Omental fat pad (tissue), 4 donors: Measurements from ENCODE around the gene COPG1. TPM values are rescaled to one million over a fixed set of nuclear protein-coding genes. Genes with fewer than 3 reads are reported as not detected.

Source experiments
- ATAC-seq: fragments of 150-250 bp; one replicate; pipeline ENCODE4 v1.9.1; 2016; ENCODE audit warnings: mild to moderate bottlenecking, moderate library complexity; ENCODE audit not compliant: low FRiP score
- DNase-seq: peaks from one replicate; pipeline ENCODE4 v3.0.0-alpha.2; 2019; ENCODE audit warnings: low spot score
- CTCF ChIP-seq, 3 donors: fragments of 450-650 bp; IDR thresholded peaks; one replicate each; pipeline ENCODE4 v1.5.1; 2016 to 2017; ENCODE audit warnings: antibody characterized with exemption in 3 of 3, mild to moderate bottlenecking in 3 of 3, moderate library complexity in 2 of 3
- total RNA-seq, 4 donors: library from RNA; depleted of rRNA; stranded (reverse); fragments of >200 nt; gene quantifications; one replicate each; pipeline ENCODE4 v1.1.0, GENCODE V29; 2016

Gene COPG1
- total RNA-seq, 4 donors from 2014 or later, result 107 to 148 (median 127) TPM

- ATAC-seq, result no peak
- no peak for DNase-seq
- TF ChIP-seq CTCF (IDR thresholded peaks at IDR 0.05), result no peak
These were observed 17.9 kb upstream of the COPG1 start for GRCh38 chr3:129231331-129232119.

GRCh38 chr3:129233538-129233937 lies 15.9 kb upstream of the COPG1 start:
- no peak for TF ChIP-seq CTCF (IDR thresholded peaks at IDR 0.05)
- no peak for DNase-seq
- ATAC-seq, result no peak

GRCh38 chr3:129234441-129234840 lies 15.0 kb upstream of the COPG1 start:
- no peak for TF ChIP-seq CTCF (IDR thresholded peaks at IDR 0.05)
- DNase-seq (no peak), ATAC-seq (no peak)

GRCh38 chr3:129235344-129235917 lies 14.0 kb upstream of the COPG1 start:
- DNase-seq (no peak), ATAC-seq (no peak)
- no peak for TF ChIP-seq CTCF (IDR thresholded peaks at IDR 0.05)

GRCh38 chr3:129238945-129239705 lies 10.3 kb upstream of the COPG1 start:
- no peak for TF ChIP-seq CTCF (IDR thresholded peaks at IDR 0.05)
- ATAC-seq, result peak; percentile 55
- no peak for DNase-seq

GRCh38 chr3:129239991-129240390 lies 9.4 kb upstream of the COPG1 start:
- ATAC-seq, result no peak
- no peak for DNase-seq
- no peak for TF ChIP-seq CTCF (IDR thresholded peaks at IDR 0.05)
